SK-N-SH (cell line): Measurements from ENCODE around the gene CBFA2T2. TPM values are rescaled to one million over a fixed set of nuclear protein-coding genes. Genes with fewer than 3 reads are reported as not detected.

Source experiments
- CTCF ChIA-PET: fragments of 300-600, 350-600 bp; formaldehyde crosslinking; extraction: SDS; loops from one replicate; lab custom pipeline; 2021; lab: Yijun Ruan, JAX
- POLR2A ChIA-PET: fragments of 350-600 bp; sonication (Branson Sonifier 250); formaldehyde crosslinking; extraction: SDS; loops from one replicate; lab custom pipeline; 2020; ENCODE audit warnings: antibody characterized with exemption, inconsistent platforms; lab: Yijun Ruan, JAX
- DNase-seq: peaks from one replicate; pipeline ENCODE4 v3.0.0; 2012
- H2AFZ ChIP-seq: fragments of 200-600 bp; sonication (generic); 2 replicates; pipeline ENCODE4 v1.8.1; 2016; ENCODE audit warnings: antibody characterized with exemption, mild to moderate bottlenecking, low read depth
- H3F3A ChIP-seq: fragments of 200-600 bp; sonication (generic); replicated peaks from 2 replicates; pipeline ENCODE3; 2016; ENCODE audit warnings: antibody characterized with exemption, mild to moderate bottlenecking; ENCODE audit not compliant: insufficient read depth
- H3K27ac ChIP-seq, 2 experiments: fragments of 200-500 bp in 1 of 2; fragments of 200-600 bp in 1 of 2; sonication (Bioruptor generic) in 1 of 2; sonication (generic), shearing (Covaris generic) in 1 of 2; 2 replicates each; pipeline versions ENCODE4 v1.5.1 to v1.6.1; 2014 to 2016; ENCODE audit warnings: low read depth in 2 of 2, inconsistent platforms in 1 of 2, low read length in 1 of 2, mild to moderate bottlenecking in 1 of 2, mixed read lengths in 1 of 2
- H3K27me3 ChIP-seq: fragments of 200-600 bp; sonication (generic), shearing (Covaris generic); 2 replicates; pipeline ENCODE4 v1.6.1; 2016; ENCODE audit warnings: mixed run types; ENCODE audit not compliant: insufficient read depth
- H3K36me3 ChIP-seq, 2 experiments: fragments of 200-500 bp in 1 of 2; fragments of 200-600 bp in 1 of 2; sonication (Bioruptor generic) in 1 of 2; sonication (generic) in 1 of 2; replicated peaks in 1 of 2; 2 replicates each; pipeline versions ENCODE3 to v1.5.1; 2014 to 2016; ENCODE audit warnings: low read length in 1 of 2, mild to moderate bottlenecking in 1 of 2; ENCODE audit not compliant: insufficient read depth in 2 of 2, control insufficient read depth in 1 of 2
- H3K4me1 ChIP-seq, 2 experiments: fragments of 200-500 bp in 1 of 2; fragments of 200-600 bp in 1 of 2; sonication (Bioruptor generic) in 1 of 2; sonication (generic), shearing (Covaris generic) in 1 of 2; 2 replicates each; pipeline versions ENCODE4 v1.5.1 to v1.6.1; 2014 to 2016; ENCODE audit warnings: low read depth in 1 of 2, low read length in 1 of 2, mixed run types in 1 of 2; ENCODE audit not compliant: insufficient read depth in 2 of 2, control insufficient read depth in 1 of 2
- H3K4me2 ChIP-seq: fragments of 200-600 bp; sonication (generic), shearing (Covaris generic); 2 replicates; pipeline ENCODE4 v1.6.1; 2017; ENCODE audit warnings: mixed run types
- H3K4me3 ChIP-seq, 2 experiments: fragments of 200-500 bp in 1 of 2; fragments of 200-600 bp in 1 of 2; sonication (Bioruptor generic) in 1 of 2; sonication (generic), shearing (Covaris generic) in 1 of 2; 2 replicates each; pipeline versions ENCODE4 v1.5.1 to v1.8.1; 2014 to 2016; ENCODE audit warnings: low read depth in 2 of 2, inconsistent platforms in 1 of 2, low read length in 1 of 2, mild to moderate bottlenecking in 1 of 2, mixed read lengths in 1 of 2, moderate library complexity in 1 of 2
- H3K79me2 ChIP-seq: fragments of 200-600 bp; sonication (generic); 2 replicates; pipeline ENCODE4 v1.8.1; 2017; ENCODE audit warnings: mild to moderate bottlenecking; ENCODE audit not compliant: insufficient read depth
- H3K9ac ChIP-seq: fragments of 200-600 bp; sonication (generic); 2 replicates; pipeline ENCODE4 v1.6.1; 2017; ENCODE audit warnings: mixed run types
- H3K9me2 ChIP-seq: fragments of 200-600 bp; sonication (generic); 2 replicates; pipeline ENCODE4 v1.6.1; 2017; ENCODE audit warnings: mixed run types
- H3K9me3 ChIP-seq: fragments of 200-600 bp; sonication (generic); 2 replicates; pipeline ENCODE4 v1.6.1; 2017; ENCODE audit warnings: mixed run types, mild to moderate bottlenecking, moderate library complexity
- H4K20me1 ChIP-seq: fragments of 200-600 bp; sonication (generic); 2 replicates; pipeline ENCODE4 v1.6.1; 2017; ENCODE audit warnings: mild to moderate bottlenecking, mixed run types; ENCODE audit not compliant: insufficient read depth
- ELF1 ChIP-seq: IDR thresholded peaks from 2 replicates; pipeline ENCODE4 v1.4.0; 2012
- EZH2phosphoT487 ChIP-seq: fragments of 200-600 bp; sonication (generic); IDR thresholded peaks from 2 replicates; pipeline ENCODE4 v1.6.1; 2017; ENCODE audit warnings: low read depth, mixed run types, mild to moderate bottlenecking, antibody characterized with exemption, moderate library complexity, borderline replicate concordance
- FOXJ3 ChIP-seq: sonication (generic); formaldehyde crosslinking; IDR thresholded peaks from 2 replicates; pipeline ENCODE4 v1.5.1; 2020; ENCODE audit warnings: mild to moderate bottlenecking, missing genetic modification reagents
- FOXM1 ChIP-seq: IDR thresholded peaks from 2 replicates; pipeline ENCODE4 v1.4.0; 2012; ENCODE audit warnings: low read depth, mild to moderate bottlenecking
- GATA2 ChIP-seq: sonication (generic); formaldehyde crosslinking; IDR thresholded peaks from 2 replicates; pipeline ENCODE4 v1.5.0; 2020; ENCODE audit warnings: mild to moderate bottlenecking, missing genetic modification reagents
- MEF2A ChIP-seq: IDR thresholded peaks from 2 replicates; pipeline ENCODE4 v1.4.0; 2012; ENCODE audit warnings: low read depth, borderline replicate concordance
- POLR2AphosphoS5 ChIP-seq: IDR thresholded peaks from 2 replicates; pipeline ENCODE4 v1.6.1; 2012; ENCODE audit warnings: low read depth, low read length
- RXRA ChIP-seq: IDR thresholded peaks from 2 replicates; pipeline ENCODE4 v1.4.0; 2012; ENCODE audit warnings: low read depth, mild to moderate bottlenecking, borderline replicate concordance
- SIN3A ChIP-seq: IDR thresholded peaks from 2 replicates; pipeline ENCODE4 v1.6.1; 2012; ENCODE audit warnings: low read depth, mild to moderate bottlenecking, low read length, moderate library complexity, borderline replicate concordance
- SMC3 ChIP-seq: IDR thresholded peaks from 2 replicates; pipeline ENCODE4 v1.6.1; 2012; ENCODE audit warnings: low read depth, low read length, improper control_type of control experiment
- TAF1 ChIP-seq: IDR thresholded peaks from 2 replicates; pipeline ENCODE4 v1.6.1; 2012; ENCODE audit warnings: low read depth, mild to moderate bottlenecking, low read length, moderate library complexity, borderline replicate concordance
- TEAD4 ChIP-seq: IDR thresholded peaks from 2 replicates; pipeline ENCODE4 v1.4.0; 2012; ENCODE audit warnings: mild to moderate bottlenecking, borderline replicate concordance; ENCODE audit not compliant: insufficient read depth
- WGBS: methylation state at CpG from one replicate; pipeline ENCODE4 v1.1.6; 2017; ENCODE audit warnings: low lambda C conversion rate; 5-methylcytosine and 5-hydroxymethylcytosine counted together
- polyA plus RNA-seq, 3 experiments: library from polyadenylated mRNA; depleted of rRNA; stranded (reverse); fragments of >200 nt; gene quantifications; 2 replicates each; pipeline ENCODE4 v1.2.3, GENCODE V29; 2012
- TF ChIP-seq, protein P1 (sequence below): fragments of 150-350 bp; IDR thresholded peaks from 2 replicates; pipeline ENCODE4 v1.6.1; 2016; ENCODE audit warnings: mild to moderate bottlenecking, low read depth, low read length
- TF ChIP-seq, protein P2 (sequence below): IDR thresholded peaks from 2 replicates; pipeline ENCODE4; 2012
- TF ChIP-seq, protein P3 (sequence below): IDR thresholded peaks from 2 replicates; pipeline ENCODE4 v1.4.0; 2012; ENCODE audit warnings: low read depth, borderline replicate concordance
- TF ChIP-seq, protein P4 (sequence below): IDR thresholded peaks from 2 replicates; pipeline ENCODE4 v1.4.0; 2012; ENCODE audit warnings: low read depth
- TF ChIP-seq, protein P5 (sequence below): IDR thresholded peaks from 2 replicates; pipeline ENCODE4 v1.4.0; 2012; ENCODE audit warnings: low read depth, borderline replicate concordance
- TF ChIP-seq, protein P6 (sequence below): fragments of 200-600 bp; sonication (generic); IDR thresholded peaks from 2 replicates; pipeline ENCODE4 v1.6.1; 2017; ENCODE audit warnings: antibody characterized with exemption, mild to moderate bottlenecking, moderate library complexity

Gene CBFA2T2
- polyA plus RNA-seq, 1 of the 3 experiments (the other 2 are of a cell fraction), result 11.0 TPM

DNA sequence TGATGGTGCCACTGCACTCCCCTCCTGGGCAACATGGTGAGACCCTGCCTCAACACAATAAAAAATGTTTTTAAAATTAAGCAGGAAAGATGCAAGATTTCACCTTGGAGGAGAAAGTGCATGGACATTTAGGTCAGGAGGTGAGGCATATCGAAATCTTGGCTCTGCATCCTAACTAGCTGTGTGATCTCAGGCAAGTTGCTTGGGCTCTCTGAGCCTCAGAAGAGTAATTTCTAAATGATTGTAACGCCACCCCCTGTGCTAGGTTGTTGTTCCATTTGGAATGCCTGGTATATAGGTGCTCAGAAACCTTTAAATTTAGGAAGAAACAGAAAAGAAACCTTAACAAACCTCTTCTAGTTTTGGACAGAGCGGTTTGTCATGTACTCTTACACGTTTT, 136.3 kb downstream of the CBFA2T2 start:
- Histone ChIP-seq H3K4me1 (no peaks in the 10 kb centered on the region), H3K27ac (no peak overlapping the region), H3K9ac (no peak overlapping the region), H3K27me3 (no peaks in the 10 kb centered on the region), H3F3A (no peaks in the 10 kb centered on the region), H3K79me2 (no peaks in the 10 kb centered on the region), H3K9me2 (no peaks in the 10 kb centered on the region), H3K4me3 (no peak overlapping the region), H3K36me3 (peaks cover 30 to 37% of the 10 kb centered on the region in 2 experiments), H2AFZ (no peak overlapping the region), H3K4me2 (no peak overlapping the region), H4K20me1 (no peaks in the 10 kb centered on the region), H3K9me3 (no peaks in the 10 kb centered on the region)
- ChIA-PET POLR2A (no interaction called here), CTCF (interaction anchor here (0.9 to 1.5 kb wide), 5 partner anchors 9 to 41 kb away, joined by 3 to 4 read pairs (median 3); partner anchors contain the start of gene ACTL10)
- TF ChIP-seq TEAD4, result no peak
- TF ChIP-seq TAF1, result no peak
- TF ChIP-seq SMC3, result no peak
- TF ChIP-seq RXRA, result no peak
- TF ChIP-seq, protein P1, sequence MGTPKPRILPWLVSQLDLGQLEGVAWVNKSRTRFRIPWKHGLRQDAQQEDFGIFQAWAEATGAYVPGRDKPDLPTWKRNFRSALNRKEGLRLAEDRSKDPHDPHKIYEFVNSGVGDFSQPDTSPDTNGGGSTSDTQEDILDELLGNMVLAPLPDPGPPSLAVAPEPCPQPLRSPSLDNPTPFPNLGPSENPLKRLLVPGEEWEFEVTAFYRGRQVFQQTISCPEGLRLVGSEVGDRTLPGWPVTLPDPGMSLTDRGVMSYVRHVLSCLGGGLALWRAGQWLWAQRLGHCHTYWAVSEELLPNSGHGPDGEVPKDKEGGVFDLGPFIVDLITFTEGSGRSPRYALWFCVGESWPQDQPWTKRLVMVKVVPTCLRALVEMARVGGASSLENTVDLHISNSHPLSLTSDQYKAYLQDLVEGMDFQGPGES, result no peak
- TF ChIP-seq GATA2 (CRISPR knock-in tag), result no peak
- TF ChIP-seq, protein P2, sequence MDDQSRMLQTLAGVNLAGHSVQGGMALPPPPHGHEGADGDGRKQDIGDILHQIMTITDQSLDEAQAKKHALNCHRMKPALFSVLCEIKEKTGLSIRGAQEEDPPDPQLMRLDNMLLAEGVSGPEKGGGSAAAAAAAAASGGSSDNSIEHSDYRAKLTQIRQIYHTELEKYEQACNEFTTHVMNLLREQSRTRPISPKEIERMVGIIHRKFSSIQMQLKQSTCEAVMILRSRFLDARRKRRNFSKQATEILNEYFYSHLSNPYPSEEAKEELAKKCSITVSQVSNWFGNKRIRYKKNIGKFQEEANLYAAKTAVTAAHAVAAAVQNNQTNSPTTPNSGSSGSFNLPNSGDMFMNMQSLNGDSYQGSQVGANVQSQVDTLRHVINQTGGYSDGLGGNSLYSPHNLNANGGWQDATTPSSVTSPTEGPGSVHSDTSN, result no peak
- TF ChIP-seq ELF1, result no peak
- no peak for TF ChIP-seq MEF2A
- TF ChIP-seq, protein P3, sequence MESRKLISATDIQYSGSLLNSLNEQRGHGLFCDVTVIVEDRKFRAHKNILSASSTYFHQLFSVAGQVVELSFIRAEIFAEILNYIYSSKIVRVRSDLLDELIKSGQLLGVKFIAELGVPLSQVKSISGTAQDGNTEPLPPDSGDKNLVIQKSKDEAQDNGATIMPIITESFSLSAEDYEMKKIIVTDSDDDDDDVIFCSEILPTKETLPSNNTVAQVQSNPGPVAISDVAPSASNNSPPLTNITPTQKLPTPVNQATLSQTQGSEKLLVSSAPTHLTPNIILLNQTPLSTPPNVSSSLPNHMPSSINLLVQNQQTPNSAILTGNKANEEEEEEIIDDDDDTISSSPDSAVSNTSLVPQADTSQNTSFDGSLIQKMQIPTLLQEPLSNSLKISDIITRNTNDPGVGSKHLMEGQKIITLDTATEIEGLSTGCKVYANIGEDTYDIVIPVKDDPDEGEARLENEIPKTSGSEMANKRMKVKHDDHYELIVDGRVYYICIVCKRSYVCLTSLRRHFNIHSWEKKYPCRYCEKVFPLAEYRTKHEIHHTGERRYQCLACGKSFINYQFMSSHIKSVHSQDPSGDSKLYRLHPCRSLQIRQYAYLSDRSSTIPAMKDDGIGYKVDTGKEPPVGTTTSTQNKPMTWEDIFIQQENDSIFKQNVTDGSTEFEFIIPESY, result no peak
- no peak for TF ChIP-seq FOXJ3 (CRISPR knock-in tag)
- no peak for TF ChIP-seq FOXM1
- no peak for TF ChIP-seq SIN3A
- 91% methylated on average over 4 of the region's 4 CpGs for WGBS
- no peak for DNase-seq

DNA sequence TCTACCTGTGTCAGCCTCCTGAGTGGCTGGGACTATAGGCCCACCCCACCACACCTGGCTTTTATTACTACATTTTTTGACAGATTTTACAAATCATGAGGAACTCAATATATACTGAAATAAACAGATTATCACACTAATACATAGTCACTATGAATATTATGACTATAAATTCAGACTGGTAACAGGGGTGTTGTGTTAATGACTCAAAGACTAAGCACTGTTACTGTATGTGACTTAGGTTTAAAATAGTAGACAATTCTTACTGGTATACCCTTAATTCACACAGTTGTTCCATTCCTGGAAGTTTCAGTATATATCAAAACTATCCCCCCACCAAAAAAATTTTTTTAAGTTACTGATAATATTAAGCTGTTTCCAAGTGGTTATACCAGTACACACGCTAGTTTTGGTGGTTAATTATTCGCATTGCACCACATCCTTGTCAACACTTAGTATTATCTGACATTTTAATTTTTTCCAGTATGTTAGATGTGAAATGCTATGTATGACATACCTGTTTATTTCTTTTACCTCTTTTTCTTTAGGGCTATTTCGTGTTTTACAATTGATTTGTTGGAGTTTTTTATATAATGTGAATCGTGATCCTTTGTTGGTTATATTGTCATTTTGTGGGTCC, 137.8 kb downstream of the CBFA2T2 start:
- no peak overlapping the region for H3K27ac ChIP-seq
- no peaks in the 10 kb centered on the region for H3K27me3 ChIP-seq
- no peak overlapping the region for H3K9ac ChIP-seq
- H3K4me1 ChIP-seq, result no peaks in the 10 kb centered on the region
- H3K4me2 ChIP-seq, result no peak overlapping the region
- CTCF ChIA-PET, result interaction anchor here (0.7 to 0.9 kb wide), 2 partner anchors 25 to 1374 kb away, joined by 3 read pairs; no protein-coding TSS in a partner anchor
- no peak overlapping the region for H3K4me3 ChIP-seq
- no peaks in the 10 kb centered on the region for H3K9me2 ChIP-seq
- no peaks in the 10 kb centered on the region for H3F3A ChIP-seq
- POLR2A ChIA-PET, result interaction anchor here (0.5 kb wide), 1 partner anchor 43 kb away, joined by 3 read pairs; no protein-coding TSS in a partner anchor
- DNase-seq, result no peak
- no peaks in the 10 kb centered on the region for H3K79me2 ChIP-seq
- no peaks in the 10 kb centered on the region for H4K20me1 ChIP-seq
- WGBS, result 91% methylated on average over 4 of the region's 4 CpGs
- H3K36me3 ChIP-seq, result peaks cover 30 to 46% of the 10 kb centered on the region in 2 experiments
- H3K9me3 ChIP-seq, result no peaks in the 10 kb centered on the region
- H2AFZ ChIP-seq, result no peak overlapping the region
- TF ChIP-seq, protein P4, sequence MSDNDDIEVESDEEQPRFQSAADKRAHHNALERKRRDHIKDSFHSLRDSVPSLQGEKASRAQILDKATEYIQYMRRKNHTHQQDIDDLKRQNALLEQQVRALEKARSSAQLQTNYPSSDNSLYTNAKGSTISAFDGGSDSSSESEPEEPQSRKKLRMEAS, result no peak
- TF ChIP-seq, protein P5, sequence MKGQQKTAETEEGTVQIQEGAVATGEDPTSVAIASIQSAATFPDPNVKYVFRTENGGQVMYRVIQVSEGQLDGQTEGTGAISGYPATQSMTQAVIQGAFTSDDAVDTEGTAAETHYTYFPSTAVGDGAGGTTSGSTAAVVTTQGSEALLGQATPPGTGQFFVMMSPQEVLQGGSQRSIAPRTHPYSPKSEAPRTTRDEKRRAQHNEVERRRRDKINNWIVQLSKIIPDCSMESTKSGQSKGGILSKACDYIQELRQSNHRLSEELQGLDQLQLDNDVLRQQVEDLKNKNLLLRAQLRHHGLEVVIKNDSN, result no peak
- TF ChIP-seq, protein P6, sequence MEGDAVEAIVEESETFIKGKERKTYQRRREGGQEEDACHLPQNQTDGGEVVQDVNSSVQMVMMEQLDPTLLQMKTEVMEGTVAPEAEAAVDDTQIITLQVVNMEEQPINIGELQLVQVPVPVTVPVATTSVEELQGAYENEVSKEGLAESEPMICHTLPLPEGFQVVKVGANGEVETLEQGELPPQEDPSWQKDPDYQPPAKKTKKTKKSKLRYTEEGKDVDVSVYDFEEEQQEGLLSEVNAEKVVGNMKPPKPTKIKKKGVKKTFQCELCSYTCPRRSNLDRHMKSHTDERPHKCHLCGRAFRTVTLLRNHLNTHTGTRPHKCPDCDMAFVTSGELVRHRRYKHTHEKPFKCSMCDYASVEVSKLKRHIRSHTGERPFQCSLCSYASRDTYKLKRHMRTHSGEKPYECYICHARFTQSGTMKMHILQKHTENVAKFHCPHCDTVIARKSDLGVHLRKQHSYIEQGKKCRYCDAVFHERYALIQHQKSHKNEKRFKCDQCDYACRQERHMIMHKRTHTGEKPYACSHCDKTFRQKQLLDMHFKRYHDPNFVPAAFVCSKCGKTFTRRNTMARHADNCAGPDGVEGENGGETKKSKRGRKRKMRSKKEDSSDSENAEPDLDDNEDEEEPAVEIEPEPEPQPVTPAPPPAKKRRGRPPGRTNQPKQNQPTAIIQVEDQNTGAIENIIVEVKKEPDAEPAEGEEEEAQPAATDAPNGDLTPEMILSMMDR, result no peak
- TF ChIP-seq GATA2 (CRISPR knock-in tag) (no peak), TEAD4 (no peak), EZH2phosphoT487 (no peak), RXRA (no peak), FOXJ3 (CRISPR knock-in tag) (no peak), POLR2AphosphoS5 (no peak)
